Brain pericyte (primary cell): ENCODE data around the gene PRKN.

ENCODE experiments used
- DNase-seq: peaks from one replicate; pipeline ENCODE4 v3.0.0-alpha.2; 2012; ENCODE audit warnings: low read depth, low spot score

The PRKN gene

DNA sequence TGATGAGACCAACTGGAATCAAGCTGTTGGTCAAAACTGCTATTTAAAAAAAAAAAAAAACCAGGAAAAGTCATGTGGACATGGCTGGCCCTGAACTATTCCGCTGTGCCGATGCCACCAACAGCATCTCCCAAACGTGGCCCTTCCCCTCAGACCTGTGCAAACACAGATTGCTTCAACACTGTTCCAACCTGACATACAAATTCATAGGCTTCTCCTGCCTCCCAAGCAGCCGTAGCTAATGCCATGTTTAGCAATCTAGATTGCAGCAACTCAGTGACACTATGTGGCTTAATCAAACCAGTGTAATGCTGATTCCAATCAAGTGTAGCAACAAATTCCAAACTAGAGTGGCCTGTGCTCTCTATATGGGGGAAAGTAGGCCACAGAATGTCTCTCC lies 16.2 kb downstream of the PRKN start:
- DNase-seq, result no peak

DNA sequence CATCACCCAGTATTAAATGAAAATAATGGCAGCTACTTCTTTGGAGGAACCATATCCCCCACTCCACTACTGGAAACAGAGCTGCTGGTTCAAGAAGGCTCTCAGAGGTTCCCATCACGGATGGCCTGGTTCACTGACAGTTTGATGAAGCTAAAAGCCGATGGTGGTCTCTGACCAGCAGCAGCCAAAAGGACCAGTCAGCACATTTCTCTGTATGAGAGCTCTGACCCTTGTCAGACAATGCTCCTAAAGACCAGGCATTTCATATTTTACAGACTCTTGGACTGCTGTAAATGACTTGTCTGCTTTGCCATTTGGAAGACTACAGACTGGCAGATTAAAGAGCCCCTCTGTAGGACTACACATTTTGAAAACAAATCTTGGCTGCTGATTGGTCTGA lies 16.6 kb downstream of the PRKN start:
- DNase-seq, result no peak

DNA sequence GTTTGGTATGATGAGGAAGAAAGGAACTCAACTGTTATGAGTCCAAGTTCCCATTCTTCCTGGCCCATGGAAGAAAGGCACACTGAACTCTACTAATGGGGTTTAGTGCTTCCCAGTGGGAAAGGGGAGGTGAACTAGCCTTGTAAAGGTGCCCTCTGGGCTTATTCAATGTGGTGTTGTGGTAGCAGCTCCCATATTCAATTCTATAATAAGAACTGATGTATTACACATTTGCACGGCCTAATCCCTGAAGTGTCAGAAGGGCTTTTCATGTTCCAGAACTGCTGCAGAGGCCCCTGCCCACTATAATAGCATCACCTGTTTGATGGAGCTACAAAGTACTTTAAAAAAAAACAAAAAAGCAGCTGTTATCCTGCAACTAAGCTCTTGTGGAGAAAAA lies 17.1 kb downstream of the PRKN start:
- no peak for DNase-seq

DNA sequence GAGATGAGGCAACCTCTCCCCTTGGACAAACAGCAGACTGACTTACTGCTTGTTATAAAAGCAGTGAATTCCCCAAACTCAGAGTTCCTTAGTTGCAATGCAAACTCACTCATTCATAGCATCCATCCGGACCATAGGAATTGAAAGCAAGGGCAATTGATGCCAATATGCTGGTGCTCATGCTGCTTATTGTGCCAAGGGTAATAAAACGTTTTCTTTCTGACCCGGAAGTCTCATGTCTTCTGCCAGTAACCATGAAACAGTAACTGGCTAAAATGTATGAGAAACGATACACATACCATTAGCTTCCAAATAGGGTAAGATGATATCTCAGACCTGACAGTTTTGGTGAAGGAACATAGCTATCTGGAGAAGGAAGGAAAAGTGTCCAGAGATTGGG lies 18.1 kb downstream of the PRKN start:
- DNase-seq, result no peak

DNA sequence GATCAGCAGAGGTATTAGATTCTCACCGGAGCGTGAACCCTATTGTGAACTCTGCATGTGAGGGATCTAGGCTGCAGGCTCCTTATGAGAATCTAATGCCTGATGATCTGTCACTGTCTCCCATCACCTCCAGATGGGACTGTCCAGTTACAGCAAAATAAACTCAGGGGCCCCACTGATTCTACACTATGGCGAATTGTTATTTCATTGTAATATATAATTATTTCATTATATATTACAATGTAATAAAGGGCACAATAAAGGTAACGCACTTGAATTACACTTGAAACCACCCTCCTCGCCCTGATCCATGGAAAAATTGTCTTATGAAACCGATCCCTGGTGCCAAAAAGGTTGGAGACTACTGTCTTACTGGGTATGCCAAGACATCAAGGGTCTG lies 18.6 kb downstream of the PRKN start:
- DNase-seq, result no peak

DNA sequence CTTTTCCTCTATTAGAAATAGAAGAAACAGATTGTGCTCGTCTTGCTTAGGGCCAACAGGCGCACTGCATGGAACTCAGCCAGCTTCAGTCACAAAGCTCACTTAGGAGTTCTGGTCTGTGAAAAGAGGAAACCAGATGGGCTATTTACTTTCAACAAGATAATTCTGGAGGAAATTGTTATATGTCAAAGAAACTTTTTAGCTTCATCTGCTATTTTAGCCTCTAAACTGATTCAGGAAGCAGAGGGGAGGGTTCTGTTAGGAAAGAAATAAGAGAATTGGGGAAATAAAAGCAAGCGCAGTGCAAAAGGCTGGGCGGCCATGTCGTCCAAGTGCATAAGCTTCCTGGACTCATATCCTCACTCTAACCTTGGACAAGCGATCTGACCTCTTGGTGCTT lies 21.3 kb downstream of the PRKN start:
- DNase-seq, result no peak

DNA sequence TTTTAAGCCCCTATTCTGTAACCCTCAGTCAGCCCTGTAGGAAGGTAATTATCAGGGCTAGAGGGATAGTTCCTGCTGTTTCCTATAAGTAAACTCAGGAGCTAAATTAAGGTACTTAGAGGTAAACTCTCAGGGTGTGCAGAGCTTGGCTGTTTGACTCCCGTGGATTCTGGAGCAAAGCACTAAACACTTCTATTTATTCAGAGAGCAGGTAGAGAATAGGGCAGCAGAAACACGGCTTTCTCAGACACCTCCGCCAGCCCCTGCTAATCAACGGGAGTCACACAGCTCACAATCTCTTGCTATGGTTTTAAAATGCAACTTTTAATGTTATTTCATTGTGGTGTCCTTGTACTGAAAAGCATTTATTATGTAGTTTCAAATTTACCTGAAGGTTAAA lies 21.8 kb downstream of the PRKN start:
- DNase-seq, result no peak

DNA sequence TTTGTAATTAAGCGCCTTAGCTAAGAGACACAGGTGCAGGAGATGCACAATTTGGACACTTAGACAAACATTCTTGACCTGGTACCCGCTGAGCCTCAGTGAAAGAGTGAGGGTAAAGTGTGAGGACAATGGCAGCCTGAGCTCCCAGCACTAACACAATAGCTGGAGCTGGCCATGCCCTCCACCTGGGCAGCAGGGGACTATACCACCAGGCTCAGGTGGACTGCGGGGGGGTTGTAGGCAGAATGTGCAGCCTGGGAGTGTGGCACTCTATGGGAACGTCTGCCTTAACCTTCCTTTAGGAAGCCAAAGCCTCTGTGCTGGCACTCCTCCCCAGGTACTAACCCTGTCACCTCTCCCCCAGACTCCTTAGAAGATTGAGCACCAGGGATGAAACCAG lies 23.6 kb downstream of the PRKN start:
- DNase-seq, result no peak

DNA sequence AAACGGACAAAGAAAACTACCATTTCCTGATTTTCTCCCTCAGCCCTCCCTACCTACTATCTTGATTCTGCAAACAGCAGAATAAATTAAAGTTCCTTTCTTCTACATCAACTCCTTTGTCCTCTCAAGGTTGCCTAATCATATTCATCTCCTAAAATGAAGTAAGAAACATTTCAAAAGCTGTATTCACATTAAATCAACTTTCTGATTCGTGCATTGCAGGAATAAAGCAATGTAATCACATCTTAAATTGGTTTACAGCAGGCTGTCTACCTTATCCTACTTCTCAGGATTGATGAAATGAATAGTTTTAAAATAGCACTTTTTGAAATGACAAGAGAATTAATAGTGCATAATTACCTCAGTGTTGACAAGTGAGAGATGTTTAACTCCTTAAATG lies 25.1 kb downstream of the PRKN start:
- no peak for DNase-seq

DNA sequence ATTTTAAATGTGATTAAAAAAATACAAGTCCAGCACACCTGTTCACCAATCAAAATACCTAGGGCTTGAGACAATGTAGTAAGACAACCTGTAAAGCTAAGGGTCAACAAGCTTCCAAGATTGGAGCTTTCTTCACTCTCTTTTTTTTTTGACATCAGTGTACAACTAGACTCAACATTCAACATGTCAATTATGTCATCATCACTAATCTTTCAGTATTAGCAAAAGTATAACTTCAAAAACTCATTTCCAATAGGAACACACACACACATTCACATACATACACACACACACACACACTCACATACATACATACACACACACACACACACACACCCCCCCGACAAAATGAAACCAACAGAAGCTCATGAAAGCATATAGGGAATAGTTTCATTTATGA lies 26.0 kb downstream of the PRKN start:
- no peak for DNase-seq

DNA sequence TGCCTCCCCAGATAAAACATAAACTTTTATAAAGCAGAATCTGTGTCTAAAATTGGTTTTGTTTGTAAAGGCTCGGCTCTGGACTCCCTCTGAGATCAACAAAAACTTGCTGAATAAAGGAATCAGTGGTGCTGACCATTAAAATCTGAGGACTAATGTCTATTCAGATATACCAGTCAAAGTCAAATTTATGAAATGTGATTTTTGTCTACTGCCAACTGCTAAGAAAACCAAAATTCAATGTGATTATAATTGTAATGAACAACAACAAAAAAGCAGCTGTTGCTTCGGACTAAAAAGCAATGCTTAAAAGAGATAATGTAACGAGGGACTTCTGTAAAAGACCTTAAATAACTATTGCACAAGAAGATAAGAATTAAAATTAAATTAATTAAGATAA lies 26.6 kb downstream of the PRKN start:
- no peak for DNase-seq

DNA sequence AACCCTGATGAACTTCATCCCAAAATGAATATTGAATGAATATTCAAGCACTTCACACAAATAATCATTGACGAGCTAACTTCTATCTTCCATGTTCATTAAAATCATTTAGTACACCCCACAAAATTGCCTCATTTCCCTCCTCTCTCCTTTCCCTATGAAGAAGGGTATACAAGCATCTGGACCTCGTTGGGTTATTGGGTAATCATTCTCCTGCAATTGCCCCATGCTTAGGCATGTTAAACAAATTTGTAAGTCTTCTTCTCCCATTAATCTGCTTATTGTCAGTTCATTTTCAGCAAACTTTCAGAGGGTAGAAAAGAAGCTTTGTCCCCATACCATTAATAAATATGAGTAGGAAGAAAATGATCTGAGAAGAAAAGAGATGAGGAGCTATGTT lies 27.6 kb downstream of the PRKN start:
- DNase-seq, result no peak

DNA sequence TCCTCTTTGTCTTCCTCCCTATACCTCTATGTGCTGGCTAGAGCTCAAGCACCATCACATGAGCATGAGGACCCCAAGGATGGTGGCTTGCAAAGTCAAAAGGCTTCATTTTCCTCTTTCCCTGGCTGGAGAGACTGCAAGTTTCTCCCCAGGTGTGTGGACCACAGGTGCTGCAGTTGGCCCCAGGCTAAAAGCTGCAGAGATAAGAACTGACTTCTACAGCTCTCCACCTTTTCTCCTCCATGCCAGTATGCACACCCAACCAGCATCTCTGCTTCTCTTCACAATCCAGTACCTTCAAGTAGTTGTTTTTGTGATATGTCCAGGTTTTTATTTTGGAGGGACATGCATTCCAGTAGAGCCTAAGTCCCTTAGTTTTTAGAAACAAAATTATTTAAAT lies 29.1 kb downstream of the PRKN start:
- no peak for DNase-seq

DNA sequence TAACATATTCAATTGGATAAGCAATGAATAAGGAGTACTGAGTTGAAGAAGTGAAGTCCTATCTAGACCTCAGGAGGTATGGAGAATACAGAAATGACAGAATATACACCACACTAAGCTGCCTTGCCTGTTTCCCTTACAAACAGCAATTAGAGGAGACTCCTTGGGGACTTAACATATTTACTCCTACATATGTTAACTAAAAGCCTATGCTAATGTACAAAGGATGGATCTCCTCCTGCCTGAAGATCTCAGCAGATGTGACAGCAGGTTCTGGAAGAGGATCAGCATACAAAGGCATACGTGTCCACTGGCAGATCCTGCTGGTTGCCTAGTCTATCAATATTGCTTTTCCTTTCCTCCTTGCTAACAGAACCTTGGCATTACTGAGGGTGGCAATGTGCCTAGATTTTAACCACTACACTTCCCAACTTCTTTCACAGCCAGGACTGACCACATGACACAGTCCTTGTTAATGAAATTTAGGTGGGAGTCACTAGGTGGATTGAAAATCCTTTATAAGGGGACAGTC lies 29.6 kb downstream of the PRKN start:
- DNase-seq, result no peak

DNA sequence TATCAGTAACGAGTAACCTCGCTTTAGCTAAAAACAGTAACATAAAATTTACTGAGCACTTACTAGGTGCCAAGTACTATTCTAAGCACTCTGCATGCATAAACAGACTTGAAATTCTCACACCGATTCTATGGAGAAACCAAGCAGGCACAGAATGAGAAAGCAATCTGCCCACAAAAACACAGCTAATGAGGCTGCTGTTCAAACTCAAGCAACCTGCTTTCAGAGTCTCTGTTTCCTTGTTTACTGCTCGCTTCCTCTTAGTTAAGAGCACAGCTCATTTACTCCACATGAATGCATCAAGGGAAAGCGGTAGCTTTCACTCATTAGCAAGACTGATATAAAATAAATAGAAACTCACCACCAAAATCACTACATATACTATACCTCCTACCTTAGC lies 37.4 kb downstream of the PRKN start:
- no peak for DNase-seq

DNA sequence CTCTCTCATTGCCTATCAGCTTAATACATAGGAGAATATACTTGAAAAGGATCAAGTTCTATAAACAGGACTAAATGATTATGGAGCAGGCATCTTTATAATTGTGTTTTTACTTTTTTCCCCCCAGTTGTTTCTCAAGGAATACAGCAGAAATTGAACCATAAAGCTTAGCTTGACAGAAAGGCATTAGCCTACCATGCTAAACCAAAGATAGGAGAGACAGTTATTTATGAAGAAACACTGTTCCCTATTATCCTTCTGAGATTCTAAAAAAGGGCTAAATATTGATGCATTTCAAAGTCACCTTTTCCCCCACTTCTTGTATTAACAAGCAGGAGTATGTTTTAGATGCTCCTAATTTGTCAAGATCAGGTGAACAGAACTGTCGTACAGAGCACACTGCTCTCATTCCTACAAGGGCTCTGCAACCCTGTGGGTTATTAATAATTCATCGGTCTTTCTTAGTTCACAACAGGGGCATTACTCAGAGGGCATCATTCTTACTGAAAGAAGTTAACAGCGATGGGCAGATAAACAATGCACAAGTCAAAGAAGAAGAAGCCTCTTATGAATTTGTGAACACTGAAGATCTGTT lies 38.7 kb downstream of the PRKN start:
- no peak for DNase-seq

DNA sequence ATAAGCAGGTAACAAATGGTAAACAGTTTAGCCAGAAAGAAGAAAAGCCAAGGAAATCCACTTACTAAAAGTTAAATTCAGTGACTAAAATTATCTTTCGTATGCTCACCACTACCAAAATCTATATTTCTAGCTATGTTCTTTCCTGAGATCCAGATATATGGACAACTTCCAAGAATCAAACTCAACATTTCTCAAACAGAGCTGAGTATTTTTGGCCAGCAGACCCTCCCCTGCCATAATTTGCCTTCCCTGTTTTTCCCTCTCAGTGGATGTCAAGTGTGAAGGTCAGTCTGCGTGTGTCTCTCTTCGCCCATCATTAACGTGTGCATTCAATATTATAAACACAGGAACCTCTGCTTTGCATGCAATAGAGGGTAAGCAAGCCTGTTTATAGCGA lies 42.0 kb downstream of the PRKN start:
- no peak for DNase-seq

DNA sequence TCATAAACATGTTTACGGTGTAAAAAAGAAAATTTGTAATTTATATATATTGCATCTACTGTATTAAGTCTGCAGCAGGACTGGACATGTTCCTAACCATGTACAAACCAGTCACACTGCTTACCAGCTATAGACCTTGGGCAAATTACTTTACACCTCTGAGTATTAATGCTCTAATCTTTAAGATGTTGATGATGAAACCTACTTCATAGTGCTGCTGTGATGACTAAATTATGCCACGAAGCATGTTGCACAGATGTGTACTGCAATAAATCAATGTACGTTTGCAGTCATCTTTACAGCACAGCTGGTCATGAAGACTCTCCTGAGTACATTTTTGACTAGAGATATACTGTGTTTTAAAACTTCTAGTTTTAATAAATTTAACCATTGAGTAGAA lies 42.6 kb downstream of the PRKN start:
- no peak for DNase-seq

DNA sequence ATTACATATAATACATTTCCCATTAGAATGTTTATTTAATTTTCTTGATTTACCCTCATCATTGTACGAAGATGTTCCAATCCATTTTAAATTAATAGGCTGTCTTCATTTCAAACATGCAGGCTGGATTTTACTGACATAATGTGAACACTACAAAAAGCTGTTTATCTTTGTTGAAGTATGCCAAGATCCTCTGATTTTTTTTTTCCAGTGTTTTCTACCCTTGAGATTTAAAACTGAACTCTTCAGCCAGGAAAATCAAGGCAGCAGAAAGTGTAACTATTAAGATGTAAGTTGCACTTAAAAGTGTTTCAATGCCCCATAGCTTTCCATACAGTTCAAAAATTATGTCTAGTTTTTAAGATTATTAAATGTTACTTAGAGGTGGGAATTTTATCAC lies 43.5 kb downstream of the PRKN start:
- no peak for DNase-seq

DNA sequence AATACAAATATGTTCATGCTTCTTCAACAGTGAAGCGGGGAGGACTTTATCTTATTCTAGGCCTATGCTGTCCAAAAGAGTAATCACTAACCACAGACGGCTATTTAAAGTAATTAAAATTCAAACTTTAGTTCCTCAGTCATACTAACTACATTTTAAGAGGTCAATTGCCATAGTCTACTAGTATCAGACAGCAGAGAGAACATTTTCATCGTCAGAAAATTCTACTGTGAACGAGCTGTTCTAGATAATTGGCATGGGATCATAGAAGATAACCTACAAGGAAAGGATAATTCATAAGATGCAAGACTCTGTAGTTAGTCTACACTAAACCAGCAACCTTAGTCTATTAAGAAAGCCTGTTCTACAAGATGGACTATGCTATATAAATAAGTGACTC lies 44.4 kb downstream of the PRKN start:
- DNase-seq, result no peak

DNA sequence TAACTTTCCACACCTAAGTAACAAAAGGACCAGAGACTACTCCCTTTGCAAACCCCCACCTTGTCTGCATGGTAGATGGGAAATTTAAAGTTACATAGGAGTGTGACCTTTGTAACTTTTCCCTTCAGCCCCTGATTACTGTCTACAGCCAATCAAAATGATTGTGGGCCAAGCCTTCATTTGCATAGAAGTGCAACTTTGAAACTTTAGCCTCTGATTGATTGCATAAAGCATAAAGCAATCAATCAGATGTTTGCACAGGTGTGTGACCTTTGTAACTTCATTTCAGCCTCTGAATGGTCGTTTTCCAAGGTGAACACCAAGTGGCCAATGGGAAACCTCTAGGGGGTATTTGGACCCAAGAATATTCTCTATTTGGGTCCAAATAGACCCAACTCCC lies 46.1 kb downstream of the PRKN start:
- DNase-seq, result no peak

DNA sequence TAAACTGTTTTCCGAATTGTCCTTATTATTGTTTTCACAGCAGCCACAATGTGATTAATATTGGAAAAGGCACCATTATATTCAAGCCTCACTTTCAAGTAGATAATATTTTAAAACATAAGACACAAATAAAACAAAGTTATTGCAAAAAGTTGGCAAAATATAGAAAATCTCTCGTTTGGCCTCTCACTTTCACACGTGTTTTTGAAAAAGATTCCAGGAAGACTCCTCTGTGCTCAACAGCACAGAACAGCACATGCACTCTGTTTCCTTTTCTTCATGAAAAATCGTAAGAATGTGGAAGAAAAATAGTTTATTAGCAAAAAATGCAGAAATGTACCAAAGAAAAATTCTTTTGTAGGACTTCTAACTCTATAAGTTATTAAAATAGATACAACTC lies 46.7 kb downstream of the PRKN start:
- DNase-seq, result no peak

DNA sequence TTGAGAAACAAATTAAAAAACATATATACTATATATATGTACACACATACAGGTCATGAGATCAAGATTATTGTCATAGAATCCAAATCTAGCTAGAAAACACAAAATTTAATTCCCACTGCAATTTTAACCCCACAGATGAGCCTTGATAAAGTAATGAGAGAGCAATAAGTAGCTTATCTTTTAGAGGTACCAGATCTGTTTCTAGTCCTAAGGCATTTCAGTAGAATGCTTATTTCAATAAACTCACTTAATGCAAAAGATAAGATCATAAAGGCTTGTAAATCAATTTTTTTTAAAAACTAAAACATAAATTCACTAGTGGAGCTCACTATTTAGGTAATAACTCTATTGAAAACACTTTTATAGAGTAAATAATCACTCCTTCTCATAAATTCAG lies 47.2 kb downstream of the PRKN start:
- DNase-seq, result no peak

DNA sequence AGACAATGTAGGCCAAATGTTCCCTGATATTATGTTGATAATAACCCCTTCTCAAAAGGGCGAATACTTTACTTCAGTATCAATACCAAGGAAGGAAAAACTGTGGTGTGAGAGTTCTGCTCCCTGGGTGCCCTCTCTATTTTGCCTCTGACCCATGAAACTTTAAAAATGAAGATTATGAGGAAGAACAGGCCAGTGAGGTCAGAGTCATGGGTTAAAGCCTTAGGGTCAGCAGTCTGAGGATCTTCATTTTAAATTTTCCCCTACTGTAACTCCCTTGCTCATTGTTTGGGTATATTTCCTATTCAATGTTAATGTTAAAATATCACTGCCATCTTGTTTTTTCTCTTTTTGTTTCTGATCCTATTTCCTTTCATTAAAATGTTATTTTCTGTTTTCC lies 47.9 kb downstream of the PRKN start:
- DNase-seq, result no peak
